KOPT-K1 (cell line): ENCODE results near the gene FOXO4.

Source experiments
- H3K27ac ChIP-seq: fragments of 200-600 bp; sonication (generic); 2 replicates; pipeline ENCODE4 v1.5.1; 2016; ENCODE audit warnings: antibody characterized with exemption, mild to moderate bottlenecking, low read depth, low read length; ENCODE audit not compliant: poor library complexity, severe bottlenecking
- H3K36me3 ChIP-seq: fragments of 200-600 bp; sonication (generic); 2 replicates; pipeline ENCODE4 v1.5.1; 2017; ENCODE audit warnings: antibody characterized with exemption, mild to moderate bottlenecking, low read length, moderate library complexity; ENCODE audit not compliant: insufficient read depth
- H3K9me3 ChIP-seq: fragments of 200-600 bp; sonication (generic); 2 replicates; pipeline ENCODE4 v1.5.1; 2017; ENCODE audit warnings: antibody characterized with exemption, low read length, mild to moderate bottlenecking; ENCODE audit not compliant: insufficient read depth, poor library complexity, severe bottlenecking

Gene FOXO4

DNA sequence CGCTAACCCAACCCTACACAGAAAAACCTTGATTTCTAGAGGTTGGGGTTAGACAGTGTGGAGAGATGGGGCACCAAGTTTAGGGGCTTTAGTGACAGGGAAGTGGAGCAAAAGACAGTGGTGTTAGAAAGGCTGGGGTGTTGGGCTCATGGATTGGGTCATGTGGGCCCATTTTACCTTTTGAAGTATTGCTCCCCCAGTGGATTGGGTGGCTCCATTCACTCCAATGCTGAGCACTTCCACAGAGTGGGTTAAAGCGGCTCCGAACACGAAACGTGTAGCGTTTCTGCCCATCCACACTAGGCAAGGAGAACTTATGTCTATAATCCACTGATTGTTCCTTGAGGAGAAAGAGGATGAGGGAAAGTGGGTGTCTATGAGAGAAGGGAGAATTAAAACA is 13.4 kb downstream of the FOXO4 start:
- Histone ChIP-seq H3K9me3 (no peaks in the 10 kb centered on the region), H3K27ac (peak overlapping the region; percentile 99), H3K36me3 (peaks cover 43% of the 10 kb centered on the region)

DNA sequence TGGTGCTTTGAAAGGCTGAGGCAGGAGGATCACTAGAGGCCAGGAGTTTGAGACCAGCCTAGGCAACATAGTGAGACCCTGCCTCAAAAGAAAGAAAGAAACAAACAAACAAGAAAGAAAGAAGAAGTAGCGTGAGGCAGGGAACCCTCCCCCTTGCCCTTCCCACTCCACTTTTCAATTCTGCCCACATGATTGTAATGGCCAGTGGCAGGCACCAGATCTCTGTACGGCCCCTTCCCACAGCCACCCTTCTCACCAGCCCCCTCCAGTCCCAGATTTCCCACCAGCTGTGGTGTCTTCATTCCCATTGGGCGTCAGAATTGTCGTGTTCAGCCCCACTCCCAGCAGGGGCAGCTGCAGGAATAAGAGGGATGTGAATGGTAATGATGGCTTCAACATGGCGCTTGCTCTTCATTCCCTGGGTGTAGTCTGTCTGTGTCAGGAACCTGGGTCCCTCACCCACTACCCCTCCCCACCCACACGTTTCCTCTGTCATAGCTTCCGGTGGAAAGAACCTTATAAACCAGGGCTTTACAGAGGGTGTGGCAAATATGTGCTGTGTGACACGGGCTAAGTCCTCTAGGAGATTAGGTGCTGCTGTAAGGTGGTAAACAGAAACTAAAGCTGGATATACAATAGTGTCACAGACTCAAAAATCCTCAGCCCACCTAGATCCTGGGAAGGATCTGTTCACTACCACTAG is 15.6 kb downstream of the FOXO4 start, which contains the start of gene IL2RG:
TSS of gene IL2RG (minus strand) at position 437 of the 703 bp plus-strand sequence. CDS start at position 399, 38 bp downstream.
- Histone ChIP-seq H3K36me3 (peaks cover 42% of the 10 kb centered on the region), H3K9me3 (no peaks in the 10 kb centered on the region), H3K27ac (peak within 1 kb of the TSS; percentile 99)

DNA sequence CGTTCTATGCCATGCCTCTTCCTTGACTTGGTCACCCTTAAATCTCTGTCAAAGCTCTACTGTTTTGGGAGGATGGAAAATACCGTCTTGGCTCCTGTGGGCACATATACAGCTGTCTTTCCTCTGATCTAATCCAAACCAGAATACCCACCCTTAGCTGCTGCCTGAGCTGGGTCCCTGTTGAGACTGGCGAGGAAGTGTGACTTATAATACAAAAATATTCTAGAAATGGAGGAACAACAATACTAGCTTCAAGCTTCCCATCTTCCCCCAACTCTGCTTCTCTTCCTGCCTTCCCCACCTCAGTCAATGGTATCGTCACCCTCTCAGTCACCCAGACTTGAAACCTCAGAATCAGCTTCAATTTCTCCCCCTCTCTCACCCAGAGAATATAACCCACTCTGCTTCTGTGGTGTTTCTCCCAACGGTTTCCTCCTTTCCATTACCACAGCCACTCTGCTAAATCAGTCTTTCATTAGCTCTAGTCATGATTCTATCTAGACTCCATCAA is 16.3 kb downstream of the FOXO4 start:
- no peaks in the 10 kb centered on the region for H3K9me3 ChIP-seq
- H3K27ac ChIP-seq: peak overlapping the region; percentile 99
- peaks cover 37% of the 10 kb centered on the region for H3K36me3 ChIP-seq

DNA sequence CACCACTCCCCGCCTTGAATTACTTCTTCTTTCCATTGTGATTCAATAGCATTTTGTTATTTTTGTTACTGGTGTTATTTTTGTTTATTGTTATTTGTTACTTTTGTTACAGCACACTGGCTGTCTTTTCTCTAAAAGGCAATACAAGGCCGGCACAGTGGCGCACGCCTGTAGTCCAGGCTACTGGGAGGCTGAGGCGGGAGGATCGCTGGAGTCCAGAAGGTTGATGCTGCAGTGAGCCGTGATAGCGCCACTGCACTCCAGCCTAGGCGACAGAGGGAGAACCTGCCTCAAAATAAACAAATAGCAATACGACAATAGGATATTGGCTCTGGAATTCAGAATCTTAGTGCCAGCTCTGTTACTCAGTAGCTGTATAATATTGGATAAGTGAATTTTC is 21.7 kb downstream of the FOXO4 start:
- Histone ChIP-seq H3K36me3 (peaks cover 26% of the 10 kb centered on the region), H3K27ac (peak overlapping the region; percentile 91), H3K9me3 (no peaks in the 10 kb centered on the region)

DNA sequence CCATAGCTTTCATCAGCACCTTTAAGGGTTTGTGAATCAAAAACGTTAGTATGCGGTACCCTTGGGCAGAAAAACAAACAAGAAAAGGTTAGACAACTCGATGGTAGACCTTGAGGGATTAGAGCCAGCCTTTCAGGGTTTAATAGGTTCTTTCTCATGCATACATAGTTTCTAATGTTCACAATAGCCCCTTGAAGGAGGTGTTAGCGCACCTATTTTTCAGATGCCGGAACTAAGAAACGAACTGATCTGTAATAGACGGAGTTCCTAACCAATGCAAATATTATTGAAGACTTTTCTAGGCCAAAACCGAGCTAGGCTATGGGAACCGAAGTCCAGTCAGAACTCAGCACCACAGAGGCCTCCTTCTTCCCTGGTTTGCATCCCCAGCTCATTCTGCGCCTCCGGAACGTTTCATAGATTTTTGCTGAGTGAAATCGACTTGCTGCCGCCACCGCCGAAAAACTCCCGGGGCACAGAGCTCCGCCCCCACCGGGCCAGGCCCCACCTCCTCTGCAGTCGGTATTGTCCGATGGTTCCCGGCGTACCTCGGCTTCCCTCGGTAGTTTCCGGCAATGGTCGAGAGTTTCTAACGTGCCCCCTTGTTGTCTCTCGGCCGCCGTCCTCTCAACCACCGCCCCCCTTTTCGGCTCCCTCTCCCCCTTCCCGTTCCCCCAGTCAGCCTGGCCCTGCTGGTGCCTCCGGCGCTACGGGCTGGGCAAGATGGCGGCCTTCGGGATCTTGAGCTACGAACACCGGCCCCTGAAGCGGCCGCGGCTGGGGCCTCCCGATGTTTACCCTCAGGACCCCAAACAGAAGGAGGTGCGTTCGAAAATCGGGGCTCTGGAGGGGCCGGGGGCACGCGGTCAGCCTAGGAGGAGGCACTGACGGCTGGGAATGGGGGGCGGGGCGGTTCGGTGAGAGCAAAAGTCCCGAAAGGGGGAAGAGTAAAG is 22.7 kb downstream of the FOXO4 start, which contains the start of gene MED12:
TSS of gene MED12 (plus strand) at position 565 of the 953 bp plus-strand sequence. CDS start at position 724, 159 bp downstream.
- peak within 1 kb of the TSS; percentile 91 for H3K27ac ChIP-seq
- H3K9me3 ChIP-seq: no peaks in the 10 kb centered on the region
- H3K36me3 ChIP-seq: peaks cover 35% of the 10 kb centered on the region

DNA sequence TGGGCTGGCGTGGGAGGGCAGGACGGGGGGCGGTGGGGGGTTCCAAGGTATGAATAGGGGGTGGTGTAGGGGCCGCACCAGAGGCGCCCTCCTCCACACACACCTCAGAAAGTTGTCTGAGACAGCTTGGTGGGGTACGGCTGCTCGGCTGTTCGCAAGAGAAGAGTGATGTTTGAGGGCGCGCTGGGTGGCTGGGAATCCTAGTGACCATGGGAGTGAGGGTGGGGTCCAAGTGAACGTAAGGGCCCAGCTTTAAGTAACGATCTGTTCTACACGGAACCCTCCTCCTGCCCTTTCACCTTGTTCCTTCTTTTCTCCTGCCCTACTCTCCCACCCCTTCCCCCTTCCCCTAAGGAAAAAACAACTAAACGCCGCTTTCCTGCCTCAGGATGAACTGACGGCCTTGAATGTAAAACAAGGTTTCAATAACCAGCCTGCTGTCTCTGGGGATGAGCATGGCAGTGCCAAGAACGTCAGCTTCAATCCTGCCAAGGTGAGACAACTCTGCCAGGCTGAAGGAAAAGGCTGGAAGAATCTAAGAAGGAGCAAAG is 23.4 kb downstream of the FOXO4 start:
- Histone ChIP-seq H3K36me3 (peaks cover 43% of the 10 kb centered on the region), H3K9me3 (no peaks in the 10 kb centered on the region), H3K27ac (peak overlapping the region; percentile 91)

DNA sequence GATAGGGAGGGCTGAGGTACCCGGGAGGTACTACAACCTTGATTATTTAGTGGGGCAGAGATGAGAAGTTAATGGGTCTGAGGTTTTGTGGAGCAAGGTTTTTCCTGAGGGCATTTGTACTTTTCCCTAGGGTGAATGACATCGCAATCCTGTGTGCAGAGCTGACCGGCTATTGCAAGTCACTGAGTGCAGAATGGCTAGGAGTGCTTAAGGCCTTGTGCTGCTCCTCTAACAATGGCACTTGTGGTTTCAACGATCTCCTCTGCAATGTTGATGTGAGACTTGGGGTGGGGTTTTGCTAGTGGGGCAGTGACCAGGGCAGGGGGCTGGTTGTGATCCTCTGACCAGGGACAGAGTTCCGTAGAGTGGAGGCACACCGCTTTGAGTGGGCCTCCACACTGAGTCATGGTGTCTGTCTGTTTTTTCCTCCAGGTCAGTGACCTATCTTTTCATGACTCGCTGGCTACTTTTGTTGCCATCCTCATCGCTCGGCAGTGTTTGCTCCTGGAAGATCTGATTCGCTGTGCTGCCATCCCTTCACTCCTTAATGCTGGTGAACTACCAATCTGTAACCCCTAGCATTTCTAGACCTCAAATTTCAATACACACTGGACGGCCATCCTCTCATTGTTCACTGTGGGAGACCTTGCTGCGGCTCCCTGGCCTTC is 32.6 kb downstream of the FOXO4 start:
- Histone ChIP-seq H3K36me3 (peaks cover 98% of the 10 kb centered on the region), H3K9me3 (no peaks in the 10 kb centered on the region), H3K27ac (peak overlapping the region; percentile 19)

DNA sequence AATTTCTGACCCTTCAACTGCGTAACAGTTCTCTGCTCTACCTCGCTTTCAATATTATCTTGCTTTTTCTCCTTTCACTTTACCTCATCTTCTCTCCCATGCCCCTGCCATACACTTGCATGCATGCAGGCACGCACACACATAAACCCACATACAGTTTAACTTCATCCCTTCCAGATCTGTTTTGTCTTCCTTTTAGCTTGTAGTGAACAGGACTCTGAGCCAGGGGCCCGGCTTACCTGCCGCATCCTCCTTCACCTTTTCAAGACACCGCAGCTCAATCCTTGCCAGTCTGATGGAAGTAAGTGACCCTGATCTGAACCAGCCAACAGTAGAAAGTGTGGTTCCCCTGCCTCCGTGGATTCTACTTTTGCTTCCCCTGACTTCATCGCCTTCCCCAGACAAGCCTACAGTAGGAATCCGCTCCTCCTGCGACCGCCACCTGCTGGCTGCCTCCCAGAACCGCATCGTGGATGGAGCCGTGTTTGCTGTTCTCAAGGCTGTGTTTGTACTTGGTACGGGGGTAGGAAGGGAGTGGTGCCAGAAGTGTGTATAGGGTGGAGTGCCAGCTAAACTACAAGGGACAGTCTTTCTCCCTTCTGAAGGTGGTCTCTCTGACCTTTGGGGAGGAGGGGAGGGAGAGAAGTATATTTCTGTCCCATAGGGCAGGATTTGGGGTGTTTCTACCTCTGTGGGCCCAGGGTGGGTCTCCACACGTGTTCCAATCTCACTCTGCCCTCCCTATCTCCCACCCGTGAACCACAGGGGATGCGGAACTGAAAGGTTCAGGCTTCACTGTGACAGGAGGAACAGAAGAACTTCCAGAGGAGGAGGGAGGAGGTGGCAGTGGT is 33.5 kb downstream of the FOXO4 start:
- Histone ChIP-seq H3K9me3 (no peaks in the 10 kb centered on the region), H3K36me3 (peaks cover 97% of the 10 kb centered on the region), H3K27ac (peak overlapping the region; percentile 19)

DNA sequence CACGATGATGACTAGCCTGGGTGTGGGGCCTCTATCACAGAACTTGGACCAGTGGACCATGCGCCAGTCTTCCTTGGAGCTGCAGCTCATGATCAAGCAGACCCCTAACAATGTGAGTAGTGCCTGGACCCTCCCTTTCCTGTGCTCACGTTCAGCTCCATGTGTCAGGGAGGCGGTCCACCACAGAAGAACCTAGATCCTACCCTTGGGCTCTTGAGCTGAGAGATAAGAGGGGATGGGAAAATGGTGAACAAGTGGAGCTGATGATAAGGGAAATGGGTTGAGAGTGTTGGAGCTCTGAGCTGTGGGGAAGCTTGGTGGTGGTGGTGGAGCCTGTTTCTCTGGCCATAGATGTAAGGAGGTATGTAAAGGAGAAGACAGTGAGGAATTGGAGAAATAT is 35.9 kb downstream of the FOXO4 start:
- H3K36me3 ChIP-seq: peaks cover 97% of the 10 kb centered on the region
- no peaks in the 10 kb centered on the region for H3K9me3 ChIP-seq
- H3K27ac ChIP-seq: no peak overlapping the region

DNA sequence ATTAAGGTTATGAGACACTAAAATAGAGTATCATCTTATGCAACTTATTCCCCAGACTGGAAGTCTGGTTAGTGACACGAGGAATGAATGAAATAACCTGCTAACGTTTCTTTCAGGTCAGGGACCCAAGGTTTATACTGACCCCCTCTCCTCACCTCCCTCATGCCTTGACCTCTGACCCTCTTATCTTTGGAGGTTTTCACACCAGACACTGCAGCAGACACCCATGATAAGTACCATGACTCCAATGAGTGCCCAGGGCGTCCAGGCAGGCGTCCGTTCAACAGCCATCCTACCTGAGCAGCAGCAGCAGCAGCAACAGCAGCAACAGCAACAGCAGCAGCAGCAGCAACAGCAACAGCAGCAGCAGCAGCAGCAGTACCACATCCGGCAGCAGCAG is 44.8 kb downstream of the FOXO4 start:
- H3K36me3 ChIP-seq: peaks cover 81% of the 10 kb centered on the region
- H3K27ac ChIP-seq: no peak overlapping the region
- H3K9me3 ChIP-seq: no peaks in the 10 kb centered on the region

DNA sequence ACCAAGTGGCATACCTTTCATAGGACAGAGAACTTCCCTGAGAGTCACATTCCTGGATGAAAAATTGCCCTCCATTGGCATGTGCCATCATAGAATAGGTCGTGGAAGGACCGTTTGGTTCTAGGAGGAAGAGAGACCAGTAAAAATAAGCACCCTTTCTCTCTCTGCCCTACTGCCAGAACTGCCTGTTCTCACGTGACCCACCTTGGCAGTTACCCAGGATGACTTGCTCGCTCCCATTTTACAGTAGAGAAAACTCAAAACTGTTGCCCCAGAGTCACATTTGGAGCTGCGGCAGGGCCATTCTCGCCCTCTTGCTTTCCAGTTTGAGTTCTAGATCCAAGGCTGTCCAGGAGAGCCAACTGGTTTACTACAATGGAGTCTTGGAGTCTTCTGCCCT is 47.9 kb downstream of the FOXO4 start:
- Histone ChIP-seq H3K27ac (no peak overlapping the region), H3K36me3 (peaks cover 51% of the 10 kb centered on the region), H3K9me3 (no peaks in the 10 kb centered on the region)

DNA sequence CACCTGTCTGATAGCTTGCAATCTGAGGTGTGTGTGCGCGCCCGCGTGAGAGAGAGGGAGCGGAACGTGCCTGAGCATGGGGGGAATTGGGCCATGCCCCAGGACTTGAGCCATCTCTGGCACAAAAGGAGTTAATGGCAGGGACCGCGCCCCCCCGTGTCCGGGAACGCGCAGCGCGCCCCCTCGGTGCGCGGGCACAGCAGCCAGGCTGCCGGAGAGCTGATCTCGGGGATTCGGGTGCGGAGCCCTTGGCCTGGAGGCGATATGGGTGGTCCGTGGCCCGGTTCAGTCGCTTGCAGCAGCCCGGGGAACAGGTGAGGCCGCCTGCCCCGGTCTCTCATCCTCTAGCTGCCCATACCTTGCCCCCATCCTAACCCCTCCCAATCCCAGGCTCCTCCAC is 49.0 kb downstream of the FOXO4 start, which contains the start of gene NLGN3:
TSS of gene NLGN3 (plus strand) at position 191 of the 400 bp plus-strand sequence. CDS start 2,909 bp downstream, outside the sequence.
- H3K9me3 ChIP-seq: no peaks in the 10 kb centered on the region
- peaks cover 40% of the 10 kb centered on the region; the same call in 1 of the 2 replicates for H3K36me3 ChIP-seq
- H3K27ac ChIP-seq: no peak within 1 kb of the TSS

DNA sequence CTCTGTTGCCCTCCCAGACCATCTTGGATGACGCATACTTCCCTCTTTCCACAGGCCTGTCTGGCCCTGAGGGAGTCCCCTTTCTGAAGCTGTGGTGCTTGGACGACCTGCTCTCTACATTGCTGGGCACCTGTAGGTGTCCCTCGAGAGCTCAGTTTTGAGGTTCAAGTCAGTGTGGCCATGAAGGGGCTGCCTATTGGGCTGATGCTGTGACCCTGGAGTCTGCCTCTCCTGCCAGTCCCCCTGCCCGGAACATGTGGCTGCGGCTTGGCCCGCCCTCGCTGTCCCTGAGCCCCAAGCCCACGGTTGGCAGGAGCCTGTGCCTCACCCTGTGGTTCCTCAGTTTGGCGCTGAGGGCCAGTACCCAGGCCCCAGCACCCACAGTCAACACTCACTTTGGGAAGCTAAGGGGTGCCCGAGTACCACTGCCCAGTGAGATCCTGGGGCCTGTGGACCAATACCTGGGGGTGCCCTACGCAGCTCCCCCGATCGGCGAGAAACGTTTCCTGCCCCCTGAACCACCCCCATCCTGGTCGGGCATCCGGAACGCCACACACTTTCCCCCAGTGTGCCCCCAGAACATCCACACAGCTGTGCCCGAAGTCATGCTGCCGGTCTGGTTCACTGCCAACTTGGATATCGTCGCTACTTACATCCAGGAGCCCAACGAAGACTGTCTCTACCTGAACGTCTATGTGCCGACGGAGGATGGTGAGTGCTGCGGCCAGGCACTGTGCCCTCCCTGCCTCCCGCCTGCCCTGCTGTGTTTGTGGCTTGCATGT is 52.0 kb downstream of the FOXO4 start:
- H3K9me3 ChIP-seq: no peaks in the 10 kb centered on the region
- no peak overlapping the region for H3K27ac ChIP-seq
- peaks cover 16% of the 10 kb centered on the region; the same call in 1 of the 2 replicates for H3K36me3 ChIP-seq
